WTC11 (cell line): Measurements from ENCODE around the gene CDH13.

Source experiments
- JUN ChIP-seq: sonication (generic); formaldehyde crosslinking; IDR thresholded peaks from 2 replicates; pipeline ENCODE4 v1.8.0; 2023; ENCODE audit warnings: mild to moderate bottlenecking, missing genetic modification reagents
- TF ChIP-seq, protein P1 (sequence below): fragments of 200-600 bp; IDR thresholded peaks from 2 replicates; pipeline ENCODE4 v1.8.0; 2022; ENCODE audit warnings: antibody characterized with exemption
- TF ChIP-seq, protein P2 (sequence below): sonication (generic); formaldehyde crosslinking; IDR thresholded peaks from 2 replicates; pipeline ENCODE4 v1.8.0; 2022; ENCODE audit warnings: mild to moderate bottlenecking, missing genetic modification reagents
- TF ChIP-seq, protein P3 (sequence below): sonication (generic); formaldehyde crosslinking; IDR thresholded peaks from 2 replicates; pipeline ENCODE4 v1.8.0; 2023; ENCODE audit warnings: missing genetic modification reagents
- TF ChIP-seq, protein P4 (sequence below): sonication (generic); formaldehyde crosslinking; IDR thresholded peaks from 2 replicates; pipeline ENCODE4 v1.8.1; 2023; ENCODE audit warnings: mild to moderate bottlenecking, missing genetic modification reagents, moderate library complexity

DNA sequence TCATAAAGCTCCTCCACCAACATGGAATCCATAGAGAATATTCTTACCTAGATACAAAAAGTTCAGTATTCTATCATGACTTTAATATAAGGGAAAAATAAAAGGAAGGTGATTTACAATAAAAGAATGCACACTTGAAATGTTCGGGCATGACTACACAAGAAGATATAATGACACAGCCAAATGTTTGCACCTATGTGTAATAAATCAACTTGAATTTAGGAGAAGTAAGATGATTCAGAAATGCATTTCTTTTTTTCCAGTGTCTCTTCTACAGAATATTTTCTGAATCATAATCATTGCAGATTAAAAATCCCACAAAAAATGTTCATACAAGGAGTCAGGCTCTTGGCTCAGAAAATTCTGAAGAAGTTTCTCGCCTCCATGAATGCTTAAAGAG lies 777.0 kb downstream of the CDH13 start:
- TF ChIP-seq, protein P1, sequence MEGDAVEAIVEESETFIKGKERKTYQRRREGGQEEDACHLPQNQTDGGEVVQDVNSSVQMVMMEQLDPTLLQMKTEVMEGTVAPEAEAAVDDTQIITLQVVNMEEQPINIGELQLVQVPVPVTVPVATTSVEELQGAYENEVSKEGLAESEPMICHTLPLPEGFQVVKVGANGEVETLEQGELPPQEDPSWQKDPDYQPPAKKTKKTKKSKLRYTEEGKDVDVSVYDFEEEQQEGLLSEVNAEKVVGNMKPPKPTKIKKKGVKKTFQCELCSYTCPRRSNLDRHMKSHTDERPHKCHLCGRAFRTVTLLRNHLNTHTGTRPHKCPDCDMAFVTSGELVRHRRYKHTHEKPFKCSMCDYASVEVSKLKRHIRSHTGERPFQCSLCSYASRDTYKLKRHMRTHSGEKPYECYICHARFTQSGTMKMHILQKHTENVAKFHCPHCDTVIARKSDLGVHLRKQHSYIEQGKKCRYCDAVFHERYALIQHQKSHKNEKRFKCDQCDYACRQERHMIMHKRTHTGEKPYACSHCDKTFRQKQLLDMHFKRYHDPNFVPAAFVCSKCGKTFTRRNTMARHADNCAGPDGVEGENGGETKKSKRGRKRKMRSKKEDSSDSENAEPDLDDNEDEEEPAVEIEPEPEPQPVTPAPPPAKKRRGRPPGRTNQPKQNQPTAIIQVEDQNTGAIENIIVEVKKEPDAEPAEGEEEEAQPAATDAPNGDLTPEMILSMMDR, result no peak
- TF ChIP-seq, protein P2, sequence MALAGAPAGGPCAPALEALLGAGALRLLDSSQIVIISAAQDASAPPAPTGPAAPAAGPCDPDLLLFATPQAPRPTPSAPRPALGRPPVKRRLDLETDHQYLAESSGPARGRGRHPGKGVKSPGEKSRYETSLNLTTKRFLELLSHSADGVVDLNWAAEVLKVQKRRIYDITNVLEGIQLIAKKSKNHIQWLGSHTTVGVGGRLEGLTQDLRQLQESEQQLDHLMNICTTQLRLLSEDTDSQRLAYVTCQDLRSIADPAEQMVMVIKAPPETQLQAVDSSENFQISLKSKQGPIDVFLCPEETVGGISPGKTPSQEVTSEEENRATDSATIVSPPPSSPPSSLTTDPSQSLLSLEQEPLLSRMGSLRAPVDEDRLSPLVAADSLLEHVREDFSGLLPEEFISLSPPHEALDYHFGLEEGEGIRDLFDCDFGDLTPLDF, result no peak
- TF ChIP-seq, protein P3, sequence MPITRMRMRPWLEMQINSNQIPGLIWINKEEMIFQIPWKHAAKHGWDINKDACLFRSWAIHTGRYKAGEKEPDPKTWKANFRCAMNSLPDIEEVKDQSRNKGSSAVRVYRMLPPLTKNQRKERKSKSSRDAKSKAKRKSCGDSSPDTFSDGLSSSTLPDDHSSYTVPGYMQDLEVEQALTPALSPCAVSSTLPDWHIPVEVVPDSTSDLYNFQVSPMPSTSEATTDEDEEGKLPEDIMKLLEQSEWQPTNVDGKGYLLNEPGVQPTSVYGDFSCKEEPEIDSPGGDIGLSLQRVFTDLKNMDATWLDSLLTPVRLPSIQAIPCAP (CRISPR knock-in tag), result no peak
- TF ChIP-seq, protein P4, sequence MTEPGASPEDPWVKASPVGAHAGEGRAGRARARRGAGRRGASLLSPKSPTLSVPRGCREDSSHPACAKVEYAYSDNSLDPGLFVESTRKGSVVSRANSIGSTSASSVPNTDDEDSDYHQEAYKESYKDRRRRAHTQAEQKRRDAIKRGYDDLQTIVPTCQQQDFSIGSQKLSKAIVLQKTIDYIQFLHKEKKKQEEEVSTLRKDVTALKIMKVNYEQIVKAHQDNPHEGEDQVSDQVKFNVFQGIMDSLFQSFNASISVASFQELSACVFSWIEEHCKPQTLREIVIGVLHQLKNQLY (CRISPR knock-in tag), result no peak
- TF ChIP-seq JUN, result no peak
